C4-2B (cell line): ENCODE measurements around the gene BID.

ENCODE experiments used
- H3K27ac ChIP-seq: fragments of 450-650 bp; 2 replicates; pipeline ENCODE4 v1.5.1; 2017
- CTCF ChIP-seq: fragments of 450-650 bp; conservative IDR thresholded peaks from 2 replicates; pipeline ENCODE4 v1.5.1; 2017; ENCODE audit warnings: mild to moderate bottlenecking
- ZFX ChIP-seq: fragments of 450-650 bp; IDR thresholded peaks from 2 replicates; pipeline ENCODE4 v1.6.1; 2017

The BID gene

DNA sequence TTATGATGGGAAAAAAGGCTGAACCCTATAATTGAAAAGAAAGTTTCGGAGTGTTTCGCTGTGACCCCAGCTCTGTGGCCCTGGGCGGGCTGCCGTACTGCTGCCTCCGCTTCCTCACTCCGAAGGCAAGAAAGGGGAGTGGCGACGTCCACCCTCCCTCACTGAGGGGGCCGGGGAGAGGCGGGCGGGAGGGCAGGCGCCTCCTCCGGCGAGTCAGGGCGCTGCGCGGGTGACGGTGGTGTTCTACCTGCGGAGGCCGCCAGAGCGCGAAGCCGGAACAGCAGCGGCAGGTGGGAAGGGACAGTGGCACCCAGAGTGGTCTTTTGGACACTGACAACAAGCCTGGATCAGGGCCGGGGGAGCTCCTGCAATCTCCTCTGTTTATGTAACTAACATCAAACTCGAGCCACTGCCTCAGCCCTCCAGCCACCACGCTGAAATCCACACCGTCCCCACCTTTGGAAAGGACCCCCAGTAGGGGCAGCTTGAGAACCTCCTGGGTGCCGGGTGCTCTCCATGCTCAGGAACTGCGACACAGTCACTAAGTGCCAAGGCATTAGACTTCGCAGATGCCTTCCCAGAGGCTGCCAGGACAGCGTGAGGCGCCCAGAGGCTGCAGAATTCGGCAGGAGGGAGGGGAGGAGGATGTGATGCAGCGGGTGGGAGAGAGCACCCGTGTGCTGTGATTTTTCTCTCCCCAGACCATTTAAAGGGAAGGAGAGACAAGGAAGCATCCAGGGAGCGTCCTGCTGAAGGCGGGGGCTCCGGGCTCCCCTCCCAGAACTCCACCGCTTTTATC, 25.5 kb downstream of the BID start:
- TF ChIP-seq CTCF, result no peak
- no peak for TF ChIP-seq ZFX
- H3K27ac ChIP-seq, result no peak overlapping the region

DNA sequence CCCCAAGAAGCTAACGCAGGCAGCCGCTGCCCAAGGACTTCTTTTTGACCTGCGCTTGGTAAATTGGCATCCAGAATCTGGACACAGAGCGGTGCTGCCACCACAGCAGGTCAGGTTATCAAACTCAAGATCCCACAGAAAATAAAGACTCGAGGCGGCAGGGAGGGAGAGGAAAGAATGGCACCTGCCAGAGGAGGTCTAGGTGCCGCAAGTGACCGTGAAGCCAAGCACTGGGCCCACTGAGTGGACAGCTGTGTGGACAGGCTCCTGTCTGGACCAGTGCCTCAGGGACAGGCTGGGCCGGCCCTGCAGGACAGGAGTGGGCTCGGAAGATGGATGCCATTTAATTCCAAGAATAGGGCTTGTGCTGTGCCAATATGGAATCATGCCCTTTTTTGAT, 27.4 kb downstream of the BID start:
- no peak for TF ChIP-seq CTCF
- no peak for TF ChIP-seq ZFX
- no peak overlapping the region for H3K27ac ChIP-seq

GRCh38 chr22:17744430-17744829, 29.8 kb downstream of the BID start:
- H3K27ac ChIP-seq, result no peak overlapping the region
- TF ChIP-seq ZFX (no peak), CTCF (no peak)

DNA sequence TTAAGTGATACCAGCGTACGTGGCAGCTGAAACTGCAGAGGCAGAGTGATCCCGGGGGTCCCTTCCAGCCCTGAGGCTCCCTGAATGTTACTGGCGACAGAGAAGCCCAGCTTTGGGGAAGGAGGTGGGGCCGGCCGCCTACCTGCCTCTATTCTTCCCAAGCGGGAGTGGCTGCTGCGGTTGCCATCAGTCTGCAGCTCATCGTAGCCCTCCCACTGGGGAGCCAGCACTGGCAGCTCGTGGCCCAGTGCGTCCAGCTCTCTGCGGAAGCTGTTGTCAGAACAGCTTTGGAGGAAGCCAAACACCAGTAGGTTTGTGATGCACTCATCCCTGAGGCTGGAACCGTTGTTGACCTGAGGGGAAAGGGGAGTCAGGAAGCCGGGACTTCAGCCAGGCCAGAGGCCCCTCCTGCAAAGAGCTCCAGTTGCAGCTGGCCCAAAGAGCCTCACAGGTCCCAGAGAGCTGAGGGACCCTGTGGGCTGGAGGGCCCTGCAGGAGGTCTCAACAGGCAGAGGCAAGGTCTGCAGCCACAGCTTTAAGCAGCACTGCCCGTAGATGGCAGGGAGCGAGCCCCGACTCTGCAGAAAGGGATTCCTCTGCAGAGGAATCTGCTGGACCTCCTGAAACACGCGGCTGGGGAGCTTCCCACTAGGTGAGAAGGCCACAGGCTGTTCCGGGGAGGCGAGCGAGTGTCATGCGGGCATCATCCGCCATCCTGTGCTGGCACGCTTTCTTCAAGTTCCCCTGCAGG, 30.4 kb downstream of the BID start:
- TF ChIP-seq CTCF (no peak), ZFX (no peak)
- H3K27ac ChIP-seq, result no peak overlapping the region

DNA sequence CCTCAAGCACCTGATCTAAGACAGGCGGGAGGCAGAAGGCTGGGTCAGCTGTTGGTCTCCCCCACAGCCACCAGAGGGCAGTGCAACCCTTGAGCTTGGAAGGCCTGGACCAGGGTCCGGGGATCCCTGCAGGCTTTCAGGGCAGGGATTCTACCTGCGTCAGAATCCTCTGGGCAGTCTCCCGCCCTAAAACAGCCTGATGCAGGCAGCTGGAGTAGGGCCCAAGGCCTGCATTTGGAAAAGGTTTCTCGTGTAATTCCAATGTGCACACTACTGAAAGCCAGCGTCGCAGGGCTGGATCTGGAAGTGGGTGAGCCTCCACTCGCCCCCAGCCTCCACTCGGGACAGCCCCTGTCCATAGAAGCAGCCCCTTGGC, 31.8 kb downstream of the BID start:
- TF ChIP-seq CTCF, result peak; percentile 87
- no peak for TF ChIP-seq ZFX
- H3K27ac ChIP-seq, result no peak overlapping the region

GRCh38 chr22:17741866-17742526, 32.3 kb downstream of the BID start:
- TF ChIP-seq CTCF (no peak), ZFX (no peak)
- no peak overlapping the region for H3K27ac ChIP-seq
